RWPE2 (cell line): Measurements from ENCODE around the gene DAD1.
A peak's percentile ranks its signal among the peaks of the same experiment; 100 is the strongest.
"Not testable (repeated sequence)": the region's sequence is repeated elsewhere in the genome, so short reads cannot be mapped to it uniquely, and the experiment has no call there.

ENCODE experiments used
- ATAC-seq: fragments of 200-7000 bp; cut with Tn5 transposase; 3 replicates; pipeline ENCODE4 v1.9.1; 2021; ENCODE audit warnings: low read depth
- DNase-seq: peaks from one replicate; pipeline ENCODE4 v3.0.0-alpha.2; 2020; ENCODE audit warnings: low spot score
- H3K27ac ChIP-seq: fragments of 450-650 bp; 2 replicates; pipeline ENCODE4 v1.5.1; 2017; ENCODE audit warnings: mild to moderate bottlenecking; ENCODE audit not compliant: poor library complexity, severe bottlenecking
- H3K27me3 ChIP-seq: fragments of 250-450 bp; sonication (Bioruptor Pico); 2 replicates; pipeline ENCODE4 v1.5.1; 2021; ENCODE audit warnings: mild to moderate bottlenecking, moderate library complexity; ENCODE audit not compliant: insufficient read depth, poor library complexity, severe bottlenecking
- H3K36me3 ChIP-seq: fragments of 250-450 bp; sonication (Bioruptor Pico); 2 replicates; pipeline ENCODE4 v1.5.1; 2020; ENCODE audit warnings: low read depth, mild to moderate bottlenecking, moderate library complexity
- H3K4me1 ChIP-seq: fragments of 250-450 bp; sonication (Bioruptor Pico); 2 replicates; pipeline ENCODE4 v1.5.1; 2021; ENCODE audit warnings: mild to moderate bottlenecking, moderate library complexity; ENCODE audit not compliant: insufficient read depth, poor library complexity, severe bottlenecking
- H3K4me3 ChIP-seq: fragments of 250-450 bp; sonication (Bioruptor Pico); 2 replicates; pipeline ENCODE4 v1.5.1; 2021; ENCODE audit warnings: mild to moderate bottlenecking, moderate library complexity; ENCODE audit not compliant: severe bottlenecking
- H3K9me3 ChIP-seq: fragments of 250-450 bp; sonication (Bioruptor Pico); 2 replicates; pipeline ENCODE4 v1.5.1; 2021; ENCODE audit warnings: mild to moderate bottlenecking, moderate library complexity; ENCODE audit not compliant: severe bottlenecking
- CTCF ChIP-seq: fragments of 450-650 bp; IDR thresholded peaks from one replicate; pipeline ENCODE4 v1.5.1; 2017; ENCODE audit warnings: mild to moderate bottlenecking, moderate library complexity; ENCODE audit not compliant: poor library complexity, severe bottlenecking

The DAD1 gene

GRCh38 chr14:22588526-22589095 lies 413 bp downstream of the DAD1 start:
- TF ChIP-seq CTCF = no peak
- DNase-seq (no peak), ATAC-seq (no peak)
- H3K27me3 ChIP-seq = no peaks in the 10 kb centered on the region
- H3K4me3 ChIP-seq = peak overlapping the region; percentile 53
- H3K36me3 ChIP-seq = peaks cover 38% of the 10 kb centered on the region
- H3K27ac ChIP-seq = peak overlapping the region; percentile 67
- peaks cover 7% of the 10 kb centered on the region for H3K4me1 ChIP-seq
- no peaks in the 10 kb centered on the region for H3K9me3 ChIP-seq

- peak overlapping the region; percentile 67 for H3K27ac ChIP-seq
- not testable (repeated sequence) for ATAC-seq, H3K4me1 ChIP-seq, DNase-seq, H3K27me3 ChIP-seq, H3K9me3 ChIP-seq
- peak overlapping the region; percentile 53 for H3K4me3 ChIP-seq
- H3K36me3 ChIP-seq = peaks cover 43% of the 10 kb centered on the region
Measured at GRCh38 chr14:22587677-22588422, 1.2 kb downstream of the DAD1 start.

GRCh38 chr14:22587247-22587646 lies 1.8 kb downstream of the DAD1 start:
- ATAC-seq (no peak), DNase-seq (no peak)
- TF ChIP-seq CTCF = no peak
- Histone ChIP-seq H3K36me3 (peaks cover 43% of the 10 kb centered on the region), H3K27me3 (no peaks in the 10 kb centered on the region), H3K4me3 (no peak overlapping the region), H3K4me1 (peaks cover 7% of the 10 kb centered on the region), H3K27ac (no peak overlapping the region), H3K9me3 (no peaks in the 10 kb centered on the region)

- Histone ChIP-seq H3K27ac (no peak overlapping the region), H3K4me3 (no peak overlapping the region), H3K9me3 (no peaks in the 10 kb centered on the region), H3K36me3 (peaks cover 56% of the 10 kb centered on the region), H3K4me1 (peaks cover 7% of the 10 kb centered on the region), H3K27me3 (no peaks in the 10 kb centered on the region)
- ATAC-seq = no peak; the same call in 2 of the 3 replicates
- TF ChIP-seq CTCF = no peak
- no peak for DNase-seq
Measured at GRCh38 chr14:22583994-22584393, 5.0 kb downstream of the DAD1 start.

- no peaks in the 10 kb centered on the region for H3K27me3 ChIP-seq
- ATAC-seq = no peak
- H3K9me3 ChIP-seq = no peaks in the 10 kb centered on the region
- no peak for TF ChIP-seq CTCF
- no peak overlapping the region for H3K4me3 ChIP-seq
- H3K36me3 ChIP-seq = peaks cover 53% of the 10 kb centered on the region
- H3K27ac ChIP-seq = no peak overlapping the region
- DNase-seq = no peak
- no peaks in the 10 kb centered on the region for H3K4me1 ChIP-seq
Measured at GRCh38 chr14:22580625-22581024, 8.4 kb downstream of the DAD1 start.
